Measurements from ENCODE around the gene ITPKC.
"Not testable (repeated sequence)": the region's sequence is repeated elsewhere in the genome, so short reads cannot be mapped to it uniquely, and the experiment has no call there.

The ITPKC gene

GRCh38 chr19:40759352-40759751, 42.4 kb downstream of the ITPKC start:
- no peak for DNase-seq (ENCODE audit: low read depth in 2 of 2, low spot score in 1 of 2)

DNA sequence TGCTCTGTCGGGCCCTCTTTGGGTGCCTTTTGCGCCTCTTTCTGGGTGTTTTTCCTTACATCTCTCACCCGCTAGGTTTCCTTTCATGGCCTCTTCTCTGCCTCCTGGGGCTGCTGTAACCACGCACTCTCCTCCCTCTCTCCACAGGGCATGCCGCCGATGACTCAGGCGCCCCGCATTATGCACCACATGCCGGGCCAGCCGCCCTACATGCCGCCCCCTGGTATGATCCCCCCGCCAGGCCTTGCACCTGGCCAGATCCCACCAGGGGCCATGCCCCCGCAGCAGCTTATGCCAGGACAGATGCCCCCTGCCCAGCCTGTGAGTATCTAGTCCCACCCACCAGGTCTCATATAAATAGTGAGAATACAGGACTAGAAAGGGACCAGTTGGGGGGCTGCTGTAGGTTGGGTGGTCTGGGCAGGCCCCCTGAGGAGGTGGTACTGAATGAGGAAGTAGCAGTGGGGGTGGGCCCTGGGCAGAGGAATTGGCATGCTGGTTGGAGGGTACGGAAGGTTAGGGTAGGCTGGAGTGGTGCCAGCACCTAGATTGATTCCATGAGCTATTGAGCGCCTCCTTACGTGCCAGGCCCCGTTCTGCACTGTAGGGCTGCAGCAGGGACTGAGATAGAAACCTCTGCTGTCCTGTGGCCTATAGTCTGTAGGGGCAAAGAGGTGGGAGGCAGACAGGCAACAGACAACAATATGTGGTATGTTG, 46.0 kb downstream of the ITPKC start:
- DNase-seq (ENCODE audit: low read depth in 2 of 2, low spot score in 1 of 2), result no peak

- no peak for DNase-seq (ENCODE audit: low read depth in 2 of 2, low spot score in 1 of 2)
Measured at GRCh38 chr19:40763526-40763925, 46.6 kb downstream of the ITPKC start.

GRCh38 chr19:40763963-40764362, 47.1 kb downstream of the ITPKC start:
- DNase-seq (ENCODE audit: low read depth in 2 of 2, low spot score in 1 of 2), result no peak

- not testable (repeated sequence) for DNase-seq (ENCODE audit: low read depth in 2 of 2, low spot score in 1 of 2)
Measured at GRCh38 chr19:40766385-40766784, 49.5 kb downstream of the ITPKC start.

GRCh38 chr19:40768869-40769268, 52.0 kb downstream of the ITPKC start:
- no peak for DNase-seq (ENCODE audit: low read depth in 2 of 2, low spot score in 1 of 2)

- not testable (repeated sequence) for DNase-seq (ENCODE audit: low read depth in 2 of 2, low spot score in 1 of 2)
Measured at GRCh38 chr19:40771101-40771862, 54.4 kb downstream of the ITPKC start.

DNA sequence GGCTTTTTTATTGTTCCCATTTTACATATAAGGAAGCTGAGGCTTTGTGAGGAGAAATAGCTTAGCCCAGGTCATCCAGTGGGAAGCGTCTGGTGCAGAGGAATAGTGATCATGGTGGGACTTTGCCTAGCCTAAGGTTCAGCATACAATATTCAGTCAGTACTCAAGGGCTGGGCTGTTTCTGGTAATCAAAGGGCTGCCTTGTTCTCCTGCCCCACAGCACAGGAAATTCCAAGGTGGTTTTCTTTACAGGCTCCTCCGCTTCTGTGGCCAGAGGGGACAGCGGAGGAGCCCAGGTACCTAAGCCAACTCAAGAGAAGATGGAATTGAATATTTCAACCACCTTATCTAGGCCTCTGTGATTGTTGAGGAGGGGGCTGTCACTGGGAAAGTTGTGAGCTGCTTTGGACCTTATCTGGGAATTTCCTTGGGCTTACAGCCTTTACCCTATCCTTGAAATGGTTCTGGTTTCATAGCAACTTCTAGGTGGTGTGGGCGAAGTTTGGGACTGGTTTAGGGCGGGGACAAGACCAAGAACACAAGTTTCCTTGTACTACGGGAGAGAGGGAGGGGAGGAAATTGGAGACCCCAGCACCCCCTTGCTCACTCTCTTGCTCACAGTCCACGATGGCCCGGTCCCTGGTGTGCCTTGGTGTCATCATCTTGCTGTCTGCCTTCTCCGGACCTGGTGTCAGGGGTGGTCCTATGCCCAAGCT, 58.2 kb downstream of the ITPKC start, which contains the start of gene MIA:
TSS of gene MIA (plus strand) at position 606 of the 716 bp plus-strand sequence. CDS start at position 628, 22 bp downstream.
- no peak for DNase-seq (ENCODE audit: low read depth in 2 of 2, low spot score in 1 of 2)

- DNase-seq (ENCODE audit: low read depth in 2 of 2, low spot score in 1 of 2), result no peak
Measured at GRCh38 chr19:40775632-40776022, 58.7 kb downstream of the ITPKC start.

- DNase-seq (ENCODE audit: low read depth in 2 of 2, low spot score in 1 of 2), result no peak
Measured at GRCh38 chr19:40776364-40776763, 59.5 kb downstream of the ITPKC start.

GRCh38 chr19:40776932-40777644, 60.2 kb downstream of the ITPKC start:
- DNase-seq (ENCODE audit: low read depth in 2 of 2, low spot score in 1 of 2), result peak; percentile 82

DNA sequence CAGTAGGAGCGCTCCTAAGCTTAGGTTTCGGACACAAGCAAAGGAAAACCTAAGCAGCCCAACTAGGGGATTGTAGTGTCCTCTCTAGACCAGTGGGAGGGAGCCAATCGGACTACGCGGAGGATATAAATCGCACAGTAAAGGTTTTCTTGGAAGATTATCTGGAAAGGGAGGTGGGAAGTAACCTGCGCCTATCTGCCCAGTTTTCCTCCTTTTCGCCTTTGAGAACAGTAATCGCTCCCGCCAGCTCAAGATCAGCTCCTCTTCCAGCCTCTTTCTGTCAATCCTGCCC, 60.7 kb downstream of the ITPKC start:
- DNase-seq (ENCODE audit: low read depth in 2 of 2, low spot score in 1 of 2), result no peak

DNA sequence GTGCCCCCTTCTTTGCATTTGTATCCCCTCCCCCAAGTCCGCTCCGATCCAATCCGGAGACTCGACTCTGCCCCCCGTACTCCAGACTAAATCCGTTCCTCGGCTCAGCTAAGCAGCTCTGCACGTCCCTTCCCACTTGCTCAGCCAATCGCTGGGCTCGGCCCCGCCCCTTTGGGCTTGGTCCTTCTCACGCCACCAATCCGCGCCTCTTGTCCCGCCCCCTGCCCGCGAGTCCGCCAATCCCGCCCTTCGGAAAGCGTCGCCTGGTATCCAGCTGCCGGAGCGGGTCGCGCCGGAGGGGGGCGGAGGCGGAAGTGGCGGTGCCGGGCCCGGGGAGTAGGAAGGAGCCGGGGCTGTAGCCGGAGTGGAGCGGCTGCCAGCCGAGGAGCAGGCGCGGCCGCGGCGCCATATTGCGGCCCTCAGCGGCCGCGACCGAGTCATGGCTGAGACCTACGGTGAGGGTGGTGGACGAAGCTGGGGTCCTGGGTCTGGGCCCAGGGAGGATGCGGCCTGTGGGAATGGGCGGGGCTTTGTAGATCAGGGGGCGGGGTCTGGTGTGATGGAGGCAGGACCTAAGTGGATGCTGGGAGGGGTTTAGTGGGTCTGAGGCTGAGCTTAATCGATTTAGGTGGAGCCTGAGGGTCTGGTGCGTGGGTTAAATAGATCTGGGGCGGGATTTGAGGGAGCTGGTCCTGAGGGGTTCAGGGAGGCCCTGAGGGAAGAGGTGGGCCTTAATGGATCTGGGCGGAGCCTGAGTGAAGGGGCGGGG, 61.2 kb downstream of the ITPKC start, which contains the start of gene RAB4B:
TSS of gene RAB4B (plus strand) at position 311 of the 769 bp plus-strand sequence. CDS start at position 440, 129 bp downstream.
- DNase-seq (ENCODE audit: low read depth in 2 of 2, low spot score in 1 of 2), result peak; percentile 98 to 100

DNA sequence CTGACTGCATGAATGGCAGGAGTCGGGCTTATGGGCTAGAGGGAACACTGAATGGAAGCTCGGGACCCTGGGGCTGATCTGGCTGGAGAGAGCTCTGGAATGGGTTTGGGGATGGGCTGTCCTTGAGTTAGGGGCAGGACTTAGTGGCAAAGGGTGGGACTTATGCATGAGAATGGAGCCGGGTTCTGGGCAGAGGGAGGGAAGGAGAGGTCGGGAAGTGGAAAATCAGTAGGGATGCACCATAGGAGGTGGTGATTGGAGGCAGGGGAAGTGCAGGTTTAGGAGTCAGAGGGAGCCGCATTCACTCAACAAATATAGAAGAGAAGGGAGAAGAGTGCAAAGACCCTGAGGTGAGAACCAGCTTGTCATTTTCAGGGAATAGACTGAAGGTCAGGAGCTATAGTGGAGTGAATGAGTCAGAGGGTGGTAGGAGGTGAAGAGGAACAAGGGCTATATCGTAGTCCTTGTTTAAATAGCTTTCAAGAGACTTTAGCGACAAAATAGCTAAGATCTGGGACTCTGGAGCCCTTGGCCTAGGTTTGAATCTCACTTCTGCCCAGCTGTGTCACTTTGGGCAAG, 61.9 kb downstream of the ITPKC start:
- no peak for DNase-seq (ENCODE audit: low read depth in 2 of 2, low spot score in 1 of 2)

DNA sequence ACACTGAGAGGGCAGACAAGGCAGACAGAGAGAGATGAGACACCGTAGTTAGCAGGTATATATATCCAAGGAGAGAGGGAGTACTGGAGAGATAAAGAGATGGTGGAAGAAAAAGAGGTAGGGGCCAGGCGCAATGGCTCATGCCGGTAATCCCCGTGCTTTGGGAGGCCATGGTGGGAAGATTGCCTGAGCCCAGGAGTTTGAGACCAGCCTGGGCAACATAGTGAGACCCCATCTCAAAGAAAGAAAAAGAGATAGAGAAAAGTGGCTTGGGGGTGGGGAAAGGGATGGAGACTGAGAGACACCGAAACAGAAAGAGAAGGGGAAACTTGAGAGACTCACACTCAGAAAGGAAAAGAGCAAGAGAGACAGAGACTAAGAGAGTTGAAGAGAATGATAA, 63.7 kb downstream of the ITPKC start:
- DNase-seq (ENCODE audit: low read depth in 2 of 2, low spot score in 1 of 2), result no peak

- DNase-seq (ENCODE audit: low read depth in 2 of 2, low spot score in 1 of 2), result no peak
Measured at GRCh38 chr19:40781140-40781539, 64.2 kb downstream of the ITPKC start.

DNA sequence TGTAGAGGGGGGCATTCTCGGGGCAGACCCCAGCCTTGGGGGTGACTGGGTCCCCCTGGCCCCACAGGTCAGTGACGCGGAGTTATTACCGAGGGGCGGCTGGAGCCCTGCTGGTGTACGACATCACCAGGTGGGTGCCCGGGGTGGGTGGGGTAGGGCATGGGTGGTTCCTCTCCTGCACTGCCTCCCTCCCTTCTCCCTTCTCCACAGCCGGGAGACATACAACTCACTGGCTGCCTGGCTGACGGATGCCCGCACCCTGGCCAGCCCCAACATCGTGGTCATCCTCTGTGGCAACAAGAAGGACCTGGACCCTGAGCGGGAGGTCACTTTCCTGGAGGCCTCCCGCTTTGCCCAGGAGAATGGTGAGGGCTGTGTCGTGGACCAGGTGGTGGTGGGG, 66.8 kb downstream of the ITPKC start:
- no peak for DNase-seq (ENCODE audit: low read depth in 2 of 2, low spot score in 1 of 2)

DNA sequence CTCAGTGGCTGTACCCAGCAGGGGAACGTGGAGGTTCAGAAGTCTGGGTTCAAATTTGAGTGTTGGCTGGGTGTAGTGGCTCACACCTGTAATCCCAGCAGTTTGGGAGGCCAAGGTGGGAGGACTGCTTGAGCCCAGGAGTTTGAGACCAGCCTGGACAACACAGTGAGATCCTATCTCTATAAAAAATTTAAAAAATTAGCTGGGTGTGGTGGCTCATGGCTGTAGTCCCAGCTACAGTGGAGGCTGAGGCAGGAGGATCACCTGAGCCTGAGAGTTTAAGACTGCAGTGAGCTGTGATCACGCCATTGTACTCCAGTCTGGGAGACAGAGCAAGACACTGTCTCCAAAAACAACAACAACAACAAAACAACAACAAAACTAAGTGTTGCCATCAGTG, 67.2 kb downstream of the ITPKC start:
- not testable (repeated sequence) for DNase-seq (ENCODE audit: low read depth in 2 of 2, low spot score in 1 of 2)

DNA sequence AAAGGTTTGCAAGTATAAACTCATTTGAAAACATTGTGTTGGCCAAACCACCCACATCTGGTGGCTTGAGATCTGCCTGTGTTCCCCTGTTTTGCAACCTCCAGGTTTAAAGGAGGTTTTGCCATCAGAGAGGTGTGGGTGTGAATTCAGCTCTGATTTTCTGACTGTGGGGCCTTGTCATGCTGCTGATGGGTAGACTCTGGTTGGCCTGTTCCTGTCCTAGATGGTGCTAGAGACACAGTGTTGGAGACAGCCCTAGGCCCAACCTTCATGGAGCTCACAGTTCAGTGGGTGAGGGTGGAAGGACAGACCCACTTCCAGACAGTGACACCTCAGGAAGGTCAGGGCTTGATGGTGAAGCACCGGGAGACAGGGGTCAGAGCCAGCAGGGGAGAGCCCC, 68.6 kb downstream of the ITPKC start:
- no peak for DNase-seq (ENCODE audit: low read depth in 2 of 2, low spot score in 1 of 2)

Measured in stimulated activated CD8-positive, alpha-beta memory T cell treated with anti-CD3 and anti-CD28 coated beads, Interleukin-4, amount 100 ng/mL, for 4 hours (primary cell).